Neural progenitor cell (in vitro differentiated cells): ENCODE results near the gene RNU7-1.

Experiments used
- EZH2 ChIP-seq: fragments of 200-600 bp; sonication (generic); IDR thresholded peaks from 2 replicates; pipeline ENCODE4 v1.6.1; 2017; ENCODE audit warnings: antibody characterized with exemption, mild to moderate bottlenecking, moderate library complexity
- EZH2phosphoT487 ChIP-seq: fragments of 200-600 bp; sonication (generic); IDR thresholded peaks from 2 replicates; pipeline ENCODE4 v1.6.1; 2017; ENCODE audit warnings: antibody characterized with exemption
- TF ChIP-seq, protein P1 (sequence below): fragments of 200-600 bp; sonication (generic); IDR thresholded peaks from 2 replicates; pipeline ENCODE4 v1.5.1; 2017; ENCODE audit warnings: antibody characterized with exemption, mild to moderate bottlenecking

- TF ChIP-seq EZH2 (no peak), EZH2phosphoT487 (no peak)
- TF ChIP-seq, protein P1, sequence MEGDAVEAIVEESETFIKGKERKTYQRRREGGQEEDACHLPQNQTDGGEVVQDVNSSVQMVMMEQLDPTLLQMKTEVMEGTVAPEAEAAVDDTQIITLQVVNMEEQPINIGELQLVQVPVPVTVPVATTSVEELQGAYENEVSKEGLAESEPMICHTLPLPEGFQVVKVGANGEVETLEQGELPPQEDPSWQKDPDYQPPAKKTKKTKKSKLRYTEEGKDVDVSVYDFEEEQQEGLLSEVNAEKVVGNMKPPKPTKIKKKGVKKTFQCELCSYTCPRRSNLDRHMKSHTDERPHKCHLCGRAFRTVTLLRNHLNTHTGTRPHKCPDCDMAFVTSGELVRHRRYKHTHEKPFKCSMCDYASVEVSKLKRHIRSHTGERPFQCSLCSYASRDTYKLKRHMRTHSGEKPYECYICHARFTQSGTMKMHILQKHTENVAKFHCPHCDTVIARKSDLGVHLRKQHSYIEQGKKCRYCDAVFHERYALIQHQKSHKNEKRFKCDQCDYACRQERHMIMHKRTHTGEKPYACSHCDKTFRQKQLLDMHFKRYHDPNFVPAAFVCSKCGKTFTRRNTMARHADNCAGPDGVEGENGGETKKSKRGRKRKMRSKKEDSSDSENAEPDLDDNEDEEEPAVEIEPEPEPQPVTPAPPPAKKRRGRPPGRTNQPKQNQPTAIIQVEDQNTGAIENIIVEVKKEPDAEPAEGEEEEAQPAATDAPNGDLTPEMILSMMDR: no peak
These were observed 35.0 kb downstream of the RNU7-1 start for GRCh38 chr12:6978611-6979011.
